SK-N-SH treated with all-trans-retinoic acid at 6 μM for 48 hours (cell line): Measurements from ENCODE around the gene KIF3B.

Source experiments
- ARNTL ChIP-seq: fragments of 450-650 bp; formaldehyde crosslinking; IDR thresholded peaks from 2 replicates; pipeline ENCODE4 v1.5.0; 2020; ENCODE audit warnings: low read depth, mild to moderate bottlenecking, moderate library complexity, borderline replicate concordance
- CREB5 ChIP-seq: fragments of 250-450 bp; sonication (Bioruptor Pico); IDR thresholded peaks from 2 replicates; pipeline ENCODE4 v1.5.1; 2020; ENCODE audit warnings: low read depth, mild to moderate bottlenecking, moderate library complexity
- POU6F1 ChIP-seq: fragments of 250-450 bp; sonication (Bioruptor Pico); IDR thresholded peaks from 2 replicates; pipeline ENCODE4 v1.8.0; 2021; ENCODE audit warnings: low read depth, mild to moderate bottlenecking, moderate library complexity, borderline replicate concordance
- TOX ChIP-seq: fragments of 250-450 bp; sonication (Bioruptor Pico); IDR thresholded peaks from 2 replicates; pipeline ENCODE4 v1.8.0; 2021; ENCODE audit warnings: mild to moderate bottlenecking, moderate library complexity, borderline replicate concordance
- ZFP30 ChIP-seq: fragments of 450-650 bp; formaldehyde crosslinking; IDR thresholded peaks from 2 replicates; pipeline ENCODE4 v1.5.0; 2022; ENCODE audit warnings: mild to moderate bottlenecking, moderate library complexity

GRCh38 chr20:32357869-32358631 lies 80.6 kb downstream of the KIF3B start, which contains the start of gene ASXL1:
- TF ChIP-seq ZFP30 (CRISPR knock-in tag) (no peak), POU6F1 (CRISPR knock-in tag) (no peak), CREB5 (CRISPR knock-in tag) (no peak), TOX (CRISPR knock-in tag) (no peak), ARNTL (CRISPR knock-in tag) (no peak)
